Common myeloid progenitor, CD34-positive (primary cell): ENCODE data around the gene FLNB.

ENCODE experiments used
- CTCF ChIA-PET: fragments of 350-600 bp; sonication (Branson Sonifier 250); formaldehyde crosslinking; loops from one replicate; lab custom pipeline; 2021; ENCODE audit warnings: antibody characterized with exemption; lab: Charles Lee
- POLR2A ChIA-PET: fragments of 350-600 bp; sonication (Branson Sonifier 250); formaldehyde crosslinking; loops from one replicate; lab custom pipeline; 2021; ENCODE audit warnings: antibody characterized with exemption; lab: Charles Lee
- DNase-seq, 3 donors: peaks; one replicate each; pipeline versions ENCODE4 v3.0.0 to v3.0.0-alpha.2; 2013
- H3K27ac ChIP-seq, 2 experiments: 1 replicate in 1 of 2; 2 replicates in 1 of 2; pipeline ENCODE4 v1.7.0; 2013; ENCODE audit warnings: inconsistent platforms in 2 of 2, low read length in 2 of 2, mild to moderate bottlenecking in 2 of 2, low read depth in 1 of 2, moderate library complexity in 1 of 2; ENCODE audit not compliant: severe bottlenecking in 2 of 2, insufficient read depth in 1 of 2, poor library complexity in 1 of 2
- H3K27me3 ChIP-seq, 5 experiments: replicated peaks in 2 of 5; 1 replicate in 3 of 5; 2 replicates in 2 of 5; pipeline versions ENCODE4 v1.6.1 to v1.7.0; 2013; ENCODE audit warnings: low read length in 4 of 5, mild to moderate bottlenecking in 2 of 5, moderate library complexity in 2 of 5, inconsistent platforms in 1 of 5; ENCODE audit not compliant: insufficient read depth in 5 of 5, control insufficient read depth in 4 of 5
- H3K36me3 ChIP-seq, 4 experiments: 1 replicate in 2 of 4; 2 replicates in 2 of 4; pipeline versions ENCODE4 v1.6.1 to v1.7.0; 2013; ENCODE audit warnings: low read length in 3 of 4, control low read depth in 1 of 4, mild to moderate bottlenecking in 1 of 4; ENCODE audit not compliant: control insufficient read depth in 4 of 4, insufficient read depth in 4 of 4
- H3K4me1 ChIP-seq, 4 experiments: 1 replicate in 3 of 4; 2 replicates in 1 of 4; pipeline versions ENCODE4 v1.6.1 to v1.7.1; 2013; ENCODE audit warnings: low read length in 3 of 4, mild to moderate bottlenecking in 3 of 4, control low read depth in 1 of 4, inconsistent platforms in 1 of 4, moderate library complexity in 1 of 4; ENCODE audit not compliant: control insufficient read depth in 4 of 4, insufficient read depth in 4 of 4; ENCODE audit errors: control extremely low read depth in 1 of 4
- H3K4me3 ChIP-seq, 7 experiments: 1 replicate in 4 of 7; 2 replicates in 3 of 7; pipeline versions ENCODE4 v1.5.1 to v1.7.0; 2013; ENCODE audit warnings: mild to moderate bottlenecking in 7 of 7, low read length in 6 of 7, moderate library complexity in 6 of 7, inconsistent platforms in 2 of 7, low read depth in 2 of 7, control low read depth in 1 of 7; ENCODE audit not compliant: insufficient read depth in 4 of 7, control insufficient read depth in 1 of 7; ENCODE audit errors: extremely low read depth in 1 of 7
- H3K9me3 ChIP-seq, 5 experiments: 1 replicate in 4 of 5; 2 replicates in 1 of 5; pipeline versions ENCODE4 v1.6.1 to v1.7.1; 2013; ENCODE audit warnings: low read length in 4 of 5, mild to moderate bottlenecking in 2 of 5, inconsistent platforms in 1 of 5, low read depth in 1 of 5, moderate library complexity in 1 of 5; ENCODE audit not compliant: control insufficient read depth in 4 of 5, insufficient read depth in 2 of 5; ENCODE audit errors: control extremely low read depth in 1 of 5
- WGBS: methylation state at CpG from one replicate; pipeline ENCODE4 v1.1.5; 2013; ENCODE audit not compliant: insufficient coverage; 5-methylcytosine and 5-hydroxymethylcytosine counted together

Gene FLNB

GRCh38 chr3:57961828-57962447 is 46.3 kb upstream of the FLNB start:
- Histone ChIP-seq H3K4me1 (peaks cover 0 to 22% (median 20%) of the 10 kb centered on the region in 4 experiments), H3K4me3 (no peak overlapping the region), H3K27ac (no peak overlapping the region), H3K27me3 (no peaks in the 10 kb centered on the region), H3K36me3 (no peaks in the 10 kb centered on the region), H3K9me3 (no peaks in the 10 kb centered on the region)
- ChIA-PET POLR2A (interaction anchor here (0.6 kb wide), 1 partner anchor 941 kb away, joined by 3 read pairs; no protein-coding TSS in a partner anchor), CTCF (interaction anchor here (1.0 to 1.8 kb wide), 8 partner anchors 11 to 227 kb away, joined by 3 to 6 read pairs (median 4); partner anchors contain the start of gene FLNB)
- WGBS = 79% methylated on average over 2 of the region's 5 CpGs
- peak in 2 of 3 donors; percentile 34 to 44 for DNase-seq

- no peak for DNase-seq
- ChIA-PET POLR2A (interaction anchor here (0.6 kb wide), 1 partner anchor 941 kb away, joined by 3 read pairs; no protein-coding TSS in a partner anchor), CTCF (interaction anchor here (0.6 to 1.8 kb wide), 9 partner anchors 10 to 226 kb away, joined by 3 to 6 read pairs (median 4); partner anchors contain the start of gene FLNB)
- Histone ChIP-seq H3K36me3 (no peaks in the 10 kb centered on the region), H3K27ac (no peak overlapping the region), H3K4me1 (peaks cover 0 to 22% (median 20%) of the 10 kb centered on the region in 4 experiments), H3K9me3 (no peaks in the 10 kb centered on the region), H3K27me3 (no peaks in the 10 kb centered on the region), H3K4me3 (no peak overlapping the region)
- 100% methylated on average over 3 of the region's 6 CpGs for WGBS
Measured at GRCh38 chr3:57962448-57962834, 45.8 kb upstream of the FLNB start.

GRCh38 chr3:57963811-57964346 is 44.3 kb upstream of the FLNB start:
- Histone ChIP-seq H3K27me3 (no peaks in the 10 kb centered on the region), H3K27ac (no peak overlapping the region), H3K4me3 (no peak overlapping the region), H3K36me3 (no peaks in the 10 kb centered on the region), H3K9me3 (no peaks in the 10 kb centered on the region), H3K4me1 (peaks cover 0 to 15% (median 13%) of the 10 kb centered on the region in 4 experiments)
- 90% methylated on average over 6 of the region's 7 CpGs for WGBS
- ChIA-PET CTCF (no interaction called here), POLR2A (interaction anchor here (0.7 kb wide), 1 partner anchor 129 kb away, joined by 3 read pairs; no protein-coding TSS in a partner anchor)
- no peak for DNase-seq

- 75% methylated on average over 4 of the region's 4 CpGs for WGBS
- H3K36me3 ChIP-seq = no peaks in the 10 kb centered on the region
- H3K27me3 ChIP-seq = no peaks in the 10 kb centered on the region
- ChIA-PET CTCF (interaction anchor here (0.8 to 1.1 kb wide), 2 partner anchors 9 to 208 kb away, joined by 3 read pairs; no protein-coding TSS in a partner anchor), POLR2A (no interaction called here)
- H3K4me1 ChIP-seq = peaks cover 0 to 1% (median under 1%) of the 10 kb centered on the region in 4 experiments
- no peak overlapping the region for H3K4me3 ChIP-seq
- H3K9me3 ChIP-seq = no peaks in the 10 kb centered on the region
- no peak overlapping the region for H3K27ac ChIP-seq
- DNase-seq = no peak
Measured at GRCh38 chr3:57966829-57967228, 41.4 kb upstream of the FLNB start.

- POLR2A ChIA-PET = no interaction called here
- Histone ChIP-seq H3K9me3 (no peaks in the 10 kb centered on the region), H3K4me3 (no peak overlapping the region), H3K27ac (no peak overlapping the region), H3K36me3 (no peaks in the 10 kb centered on the region), H3K4me1 (peaks cover 0 to 9% (median 7%) of the 10 kb centered on the region in 4 experiments), H3K27me3 (no peaks in the 10 kb centered on the region)
- CTCF ChIA-PET = interaction anchor here (1.2 kb wide), 1 partner anchor 14 kb away, joined by 3 read pairs; no protein-coding TSS in a partner anchor
- WGBS = 76% methylated on average over 8 of the region's 9 CpGs
- no peak for DNase-seq
Measured at GRCh38 chr3:57967590-57967989, 40.6 kb upstream of the FLNB start.

- H3K27ac ChIP-seq = no peak overlapping the region
- H3K9me3 ChIP-seq = no peaks in the 10 kb centered on the region
- no peak overlapping the region for H3K4me3 ChIP-seq
- CTCF ChIA-PET = interaction anchor here (1.2 kb wide), 1 partner anchor 13 kb away, joined by 3 read pairs; no protein-coding TSS in a partner anchor
- H3K4me1 ChIP-seq = peaks cover 0 to 14% (median 7%) of the 10 kb centered on the region in 4 experiments
- POLR2A ChIA-PET = no interaction called here
- WGBS = 100% methylated on average over 5 of the region's 5 CpGs
- DNase-seq = no peak
- H3K27me3 ChIP-seq = no peaks in the 10 kb centered on the region
- no peaks in the 10 kb centered on the region for H3K36me3 ChIP-seq
Measured at GRCh38 chr3:57968501-57968900, 39.7 kb upstream of the FLNB start.

GRCh38 chr3:57971975-57972374 is 36.2 kb upstream of the FLNB start:
- H3K4me3 ChIP-seq = no peak overlapping the region
- WGBS = 58% methylated on average over 4 of the region's 4 CpGs
- ChIA-PET POLR2A (no interaction called here), CTCF (interaction anchor here (1.0 to 1.8 kb wide), 3 partner anchors 10 to 334 kb away, joined by 3 to 6 read pairs (median 3); partner anchors contain the start of genes HTD2 and RPP14)
- H3K27me3 ChIP-seq = no peaks in the 10 kb centered on the region
- DNase-seq = no peak
- H3K9me3 ChIP-seq = no peaks in the 10 kb centered on the region
- H3K27ac ChIP-seq = no peak overlapping the region
- no peaks in the 10 kb centered on the region for H3K36me3 ChIP-seq
- H3K4me1 ChIP-seq = peaks cover 0 to 14% (median 7%) of the 10 kb centered on the region in 4 experiments
